ENCODE data around the gene MCU.

GRCh38 chr10:72692744-72692993 is 726 bp downstream of the MCU start:
- TF ChIP-seq, protein P1, sequence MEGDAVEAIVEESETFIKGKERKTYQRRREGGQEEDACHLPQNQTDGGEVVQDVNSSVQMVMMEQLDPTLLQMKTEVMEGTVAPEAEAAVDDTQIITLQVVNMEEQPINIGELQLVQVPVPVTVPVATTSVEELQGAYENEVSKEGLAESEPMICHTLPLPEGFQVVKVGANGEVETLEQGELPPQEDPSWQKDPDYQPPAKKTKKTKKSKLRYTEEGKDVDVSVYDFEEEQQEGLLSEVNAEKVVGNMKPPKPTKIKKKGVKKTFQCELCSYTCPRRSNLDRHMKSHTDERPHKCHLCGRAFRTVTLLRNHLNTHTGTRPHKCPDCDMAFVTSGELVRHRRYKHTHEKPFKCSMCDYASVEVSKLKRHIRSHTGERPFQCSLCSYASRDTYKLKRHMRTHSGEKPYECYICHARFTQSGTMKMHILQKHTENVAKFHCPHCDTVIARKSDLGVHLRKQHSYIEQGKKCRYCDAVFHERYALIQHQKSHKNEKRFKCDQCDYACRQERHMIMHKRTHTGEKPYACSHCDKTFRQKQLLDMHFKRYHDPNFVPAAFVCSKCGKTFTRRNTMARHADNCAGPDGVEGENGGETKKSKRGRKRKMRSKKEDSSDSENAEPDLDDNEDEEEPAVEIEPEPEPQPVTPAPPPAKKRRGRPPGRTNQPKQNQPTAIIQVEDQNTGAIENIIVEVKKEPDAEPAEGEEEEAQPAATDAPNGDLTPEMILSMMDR (IDR thresholded peaks at IDR 0.05): no peak
- no peak for TF ChIP-seq POLR2A (IDR thresholded peaks at IDR 0.05)

All from body of pancreas (tissue), 4 donors.